Measurements from ENCODE around the gene C15orf39. TPM values are rescaled to one million over a fixed set of nuclear protein-coding genes. Genes with fewer than 3 reads are reported as not detected.

C15orf39 gene
- total RNA-seq, 2 donors from 2014 or later, result 5.9 to 16.4 TPM

DNA sequence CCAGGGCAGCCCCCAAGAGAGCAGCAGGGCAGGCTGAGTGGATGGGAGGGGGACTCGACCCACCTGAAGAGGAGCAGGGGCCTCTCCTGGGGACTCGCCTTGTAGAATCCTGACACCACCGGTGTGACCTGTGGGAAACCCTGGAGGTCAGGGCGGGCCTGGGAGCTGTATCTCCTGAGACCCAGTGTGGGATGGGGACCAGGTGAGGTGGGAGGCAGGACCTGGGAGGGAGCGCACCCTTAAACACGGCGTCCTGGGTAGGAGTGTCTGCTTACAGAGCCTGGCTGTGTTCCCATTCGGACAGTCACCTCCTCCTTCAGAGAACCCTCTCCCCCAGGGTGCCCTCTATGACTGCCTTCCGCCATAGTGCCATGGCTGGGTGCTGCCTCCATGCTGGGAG is 27.1 kb downstream of the C15orf39 start:
- H3K9me3 ChIP-seq, result no peaks in the 10 kb centered on the region
- no peaks in the 10 kb centered on the region for H3K36me3 ChIP-seq
- H3K4me1 ChIP-seq, result no peaks in the 10 kb centered on the region
- H3K27me3 ChIP-seq, result no peaks in the 10 kb centered on the region
- H3K27ac ChIP-seq, result no peak overlapping the region
- TF ChIP-seq, protein P1, sequence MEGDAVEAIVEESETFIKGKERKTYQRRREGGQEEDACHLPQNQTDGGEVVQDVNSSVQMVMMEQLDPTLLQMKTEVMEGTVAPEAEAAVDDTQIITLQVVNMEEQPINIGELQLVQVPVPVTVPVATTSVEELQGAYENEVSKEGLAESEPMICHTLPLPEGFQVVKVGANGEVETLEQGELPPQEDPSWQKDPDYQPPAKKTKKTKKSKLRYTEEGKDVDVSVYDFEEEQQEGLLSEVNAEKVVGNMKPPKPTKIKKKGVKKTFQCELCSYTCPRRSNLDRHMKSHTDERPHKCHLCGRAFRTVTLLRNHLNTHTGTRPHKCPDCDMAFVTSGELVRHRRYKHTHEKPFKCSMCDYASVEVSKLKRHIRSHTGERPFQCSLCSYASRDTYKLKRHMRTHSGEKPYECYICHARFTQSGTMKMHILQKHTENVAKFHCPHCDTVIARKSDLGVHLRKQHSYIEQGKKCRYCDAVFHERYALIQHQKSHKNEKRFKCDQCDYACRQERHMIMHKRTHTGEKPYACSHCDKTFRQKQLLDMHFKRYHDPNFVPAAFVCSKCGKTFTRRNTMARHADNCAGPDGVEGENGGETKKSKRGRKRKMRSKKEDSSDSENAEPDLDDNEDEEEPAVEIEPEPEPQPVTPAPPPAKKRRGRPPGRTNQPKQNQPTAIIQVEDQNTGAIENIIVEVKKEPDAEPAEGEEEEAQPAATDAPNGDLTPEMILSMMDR (IDR thresholded peaks at IDR 0.05), result no peak
- no peak for DNase-seq (ENCODE audit: low spot score)
- H3K4me3 ChIP-seq, result no peak overlapping the region

DNA sequence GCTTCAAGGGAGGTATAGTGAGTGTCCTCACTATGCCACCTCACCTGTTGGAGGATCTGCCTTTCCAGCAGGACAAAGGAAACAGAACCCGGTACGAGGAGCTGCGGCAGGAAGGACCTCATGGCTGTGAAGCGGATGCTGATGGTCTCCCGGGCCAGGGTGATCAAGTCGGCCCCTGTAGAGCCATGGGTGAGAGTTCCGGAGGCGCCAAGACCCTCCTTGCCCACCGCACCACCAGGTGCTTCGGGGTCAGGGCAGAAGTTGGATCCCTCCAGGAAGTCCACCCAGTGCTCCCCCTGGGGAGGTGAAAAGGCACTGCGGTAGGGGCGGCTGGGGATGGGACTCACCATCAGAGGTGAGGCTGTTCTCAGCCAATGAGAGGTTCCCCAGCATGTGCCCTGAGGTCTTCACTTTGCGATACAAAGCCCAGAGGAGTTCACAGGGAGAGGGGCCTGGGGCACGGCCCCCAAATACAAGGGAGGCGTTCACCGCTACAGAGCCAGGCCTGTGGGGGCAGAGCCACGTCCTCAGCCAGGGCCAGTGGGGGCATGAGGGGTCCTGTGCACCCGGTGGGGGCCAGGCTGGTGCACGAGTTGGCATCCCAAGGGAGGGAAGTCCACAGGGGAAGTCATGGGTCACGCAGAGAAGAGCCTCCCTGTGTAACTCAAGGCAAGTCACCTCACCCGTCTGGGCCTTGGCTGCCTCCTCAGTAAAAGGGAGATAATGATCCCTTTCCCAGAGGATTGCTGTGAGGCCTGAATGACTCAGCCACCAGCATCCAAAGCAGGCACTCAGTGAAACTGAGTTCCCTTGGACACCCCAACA is 27.7 kb downstream of the C15orf39 start:
- no peaks in the 10 kb centered on the region for H3K27me3 ChIP-seq
- TF ChIP-seq, protein P1 (IDR thresholded peaks at IDR 0.05), result no peak
- H3K4me1 ChIP-seq, result no peaks in the 10 kb centered on the region
- H3K9me3 ChIP-seq, result no peaks in the 10 kb centered on the region
- no peaks in the 10 kb centered on the region for H3K36me3 ChIP-seq
- DNase-seq (ENCODE audit: low spot score), result no peak
- no peak overlapping the region for H3K4me3 ChIP-seq
- no peak overlapping the region for H3K27ac ChIP-seq

DNA sequence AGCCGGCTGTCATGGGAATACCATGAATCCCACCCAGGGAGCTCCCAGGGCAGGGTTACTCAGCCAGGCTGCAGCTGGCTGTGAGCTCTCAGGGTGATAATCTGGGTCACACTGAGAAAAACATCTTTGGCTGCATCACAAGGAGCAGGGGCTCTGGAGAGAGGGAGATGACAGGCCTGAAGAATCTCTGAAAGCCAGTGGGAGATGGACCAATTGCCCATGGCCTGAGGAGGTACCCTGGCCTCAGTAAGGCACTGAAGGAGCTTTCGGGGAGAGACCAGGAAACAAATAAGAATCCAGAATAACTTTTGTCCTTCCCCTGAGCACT is 28.3 kb downstream of the C15orf39 start:
- no peaks in the 10 kb centered on the region for H3K27me3 ChIP-seq

GRCh38 chr15:75230551-75231371 is 29.1 kb downstream of the C15orf39 start:
- H3K27ac ChIP-seq, result no peak overlapping the region
- H3K4me3 ChIP-seq, result no peak overlapping the region
- H3K4me1 ChIP-seq, result no peaks in the 10 kb centered on the region
- DNase-seq (ENCODE audit: low spot score), result no peak
- H3K36me3 ChIP-seq, result no peaks in the 10 kb centered on the region
- TF ChIP-seq, protein P1 (IDR thresholded peaks at IDR 0.05), result no peak
- H3K27me3 ChIP-seq, result no peaks in the 10 kb centered on the region
- no peaks in the 10 kb centered on the region for H3K9me3 ChIP-seq

More for the DNA sequence above, 28.3 kb downstream of the C15orf39 start:
- H3K4me1 ChIP-seq, result no peaks in the 10 kb centered on the region
- no peaks in the 10 kb centered on the region for H3K9me3 ChIP-seq
- no peak overlapping the region for H3K4me3 ChIP-seq
- H3K36me3 ChIP-seq, result no peaks in the 10 kb centered on the region
- no peak for DNase-seq (ENCODE audit: low spot score)
- TF ChIP-seq, protein P1 (IDR thresholded peaks at IDR 0.05), result no peak
- H3K27ac ChIP-seq, result no peak overlapping the region

- no peaks in the 10 kb centered on the region for H3K36me3 ChIP-seq
- no peaks in the 10 kb centered on the region for H3K9me3 ChIP-seq
- no peaks in the 10 kb centered on the region for H3K4me1 ChIP-seq
- DNase-seq (ENCODE audit: low spot score), result no peak
- TF ChIP-seq, protein P1 (IDR thresholded peaks at IDR 0.05), result no peak
- no peak overlapping the region for H3K4me3 ChIP-seq
- no peak overlapping the region for H3K27ac ChIP-seq
- H3K27me3 ChIP-seq, result no peaks in the 10 kb centered on the region
Measured at GRCh38 chr15:75231836-75232235, 30.2 kb downstream of the C15orf39 start.

All from right atrium auricular region (tissue), 2 donors.